HEK293 (cell line): ENCODE data around the gene ARNT2.

Experiments used
- CTCF ChIA-PET: fragments of 350-600 bp; formaldehyde crosslinking; extraction: SDS; loops from one replicate; lab custom pipeline; 2021; ENCODE audit warnings: antibody characterized with exemption; lab: Yijun Ruan, JAX
- POLR2A ChIA-PET: fragments of 300-600 bp; formaldehyde crosslinking; extraction: SDS; loops from one replicate; lab custom pipeline; 2020; ENCODE audit warnings: antibody characterized with exemption, inconsistent platforms; lab: Yijun Ruan, JAX
- H3K27ac ChIP-seq: fragments of 200-500 bp; sonication (Bioruptor generic); 2 replicates; pipeline ENCODE4 v1.5.1; 2014; ENCODE audit warnings: low read depth, low read length, control low read depth, inconsistent platforms; ENCODE audit errors: extremely low read depth
- H3K36me3 ChIP-seq, 2 experiments: fragments of 200-500 bp in 1 of 2; sonication (Bioruptor generic) in 1 of 2; 1 replicate in 1 of 2; 2 replicates in 1 of 2; pipeline ENCODE4 v1.5.1; 2014 to 2017; ENCODE audit warnings: inconsistent platforms in 2 of 2, low read length in 2 of 2; ENCODE audit not compliant: control insufficient read depth in 2 of 2, insufficient read depth in 1 of 2
- H3K4me1 ChIP-seq: fragments of 200-500 bp; sonication (Bioruptor generic); 2 replicates; pipeline ENCODE4 v1.5.1; 2014; ENCODE audit warnings: mild to moderate bottlenecking, low read length, inconsistent platforms; ENCODE audit not compliant: control insufficient read depth, insufficient read depth
- H3K4me3 ChIP-seq: 2 replicates; pipeline ENCODE4 v1.5.1; 2011; ENCODE audit warnings: low read depth, mild to moderate bottlenecking, control low read depth, low read length, moderate library complexity
- H3K9me3 ChIP-seq: fragments of 200-500 bp; sonication (Bioruptor generic); 2 replicates; pipeline ENCODE4 v1.5.1; 2014; ENCODE audit warnings: low read depth, low read length, inconsistent platforms; ENCODE audit not compliant: control insufficient read depth, insufficient read depth
- BCL11A ChIP-seq: fragments of 450-650 bp; formaldehyde crosslinking; IDR thresholded peaks from 2 replicates; pipeline ENCODE4 v1.5.1; 2016; ENCODE audit warnings: low read depth, missing biosample characterization, missing genetic modification characterization
- EGR2 ChIP-seq: fragments of 450-650 bp; formaldehyde crosslinking; IDR thresholded peaks from 2 replicates; pipeline ENCODE4 v1.5.1; 2016; ENCODE audit warnings: low read depth, missing biosample characterization, missing genetic modification characterization
- GLI4 ChIP-seq: fragments of 450-650 bp; formaldehyde crosslinking; IDR thresholded peaks from 2 replicates; pipeline ENCODE4 v1.5.1; 2016; ENCODE audit warnings: missing biosample characterization, missing genetic modification characterization
- HOXC10 ChIP-seq: sonication (generic); formaldehyde crosslinking; IDR thresholded peaks from 2 replicates; pipeline ENCODE4 v1.8.1; 2023; ENCODE audit warnings: mild to moderate bottlenecking, missing genetic modification reagents
- KLF1 ChIP-seq: fragments of 450-650 bp; formaldehyde crosslinking; IDR thresholded peaks from 2 replicates; pipeline ENCODE4 v1.5.1; 2016; ENCODE audit warnings: missing biosample characterization, missing genetic modification characterization
- MZF1 ChIP-seq: fragments of 450-650 bp; formaldehyde crosslinking; IDR thresholded peaks from 2 replicates; pipeline ENCODE4 v1.5.1; 2017; ENCODE audit warnings: missing biosample characterization, missing genetic modification characterization, borderline replicate concordance
- PATZ1 ChIP-seq: fragments of 450-650 bp; formaldehyde crosslinking; IDR thresholded peaks from 2 replicates; pipeline ENCODE4 v1.5.1; 2016; ENCODE audit warnings: missing biosample characterization, missing genetic modification characterization
- ZBTB7A ChIP-seq: fragments of 450-650 bp; formaldehyde crosslinking; IDR thresholded peaks from 2 replicates; pipeline ENCODE4 v1.5.1; 2016; ENCODE audit warnings: low read depth, missing biosample characterization, missing genetic modification characterization
- ZFHX2 ChIP-seq: fragments of 450-650 bp; formaldehyde crosslinking; conservative IDR thresholded peaks from 2 replicates; pipeline ENCODE4 v1.5.1; 2016; ENCODE audit warnings: missing biosample characterization, missing genetic modification characterization
- ZIC2 ChIP-seq: fragments of 450-650 bp; formaldehyde crosslinking; IDR thresholded peaks from 2 replicates; pipeline ENCODE4 v1.5.1; 2016; ENCODE audit warnings: missing biosample characterization, missing genetic modification characterization
- ZNF10 ChIP-seq: fragments of 450-650 bp; formaldehyde crosslinking; IDR thresholded peaks from 2 replicates; pipeline ENCODE4 v1.5.1; 2017; ENCODE audit warnings: missing biosample characterization, missing genetic modification characterization
- ZNF133 ChIP-seq: fragments of 450-650 bp; formaldehyde crosslinking; IDR thresholded peaks from 2 replicates; pipeline ENCODE4 v1.5.1; 2016; ENCODE audit warnings: missing biosample characterization, missing genetic modification characterization
- ZNF16 ChIP-seq: fragments of 450-650 bp; formaldehyde crosslinking; IDR thresholded peaks from 2 replicates; pipeline ENCODE4 v1.5.1; 2016; ENCODE audit warnings: low read depth, missing biosample characterization, missing genetic modification characterization
- ZNF24 ChIP-seq: fragments of 450-650 bp; formaldehyde crosslinking; IDR thresholded peaks from 2 replicates; pipeline ENCODE4 v1.5.1; 2016; ENCODE audit warnings: missing biosample characterization, missing genetic modification characterization
- ZNF280D ChIP-seq: fragments of 450-650 bp; formaldehyde crosslinking; IDR thresholded peaks from 2 replicates; pipeline ENCODE4 v1.5.1; 2016; ENCODE audit warnings: missing biosample characterization, missing genetic modification characterization
- ZNF423 ChIP-seq: fragments of 450-650 bp; formaldehyde crosslinking; IDR thresholded peaks from 2 replicates; pipeline ENCODE4 v1.5.1; 2016; ENCODE audit warnings: missing biosample characterization, missing genetic modification characterization
- ZNF513 ChIP-seq: fragments of 450-650 bp; IDR thresholded peaks from 2 replicates; pipeline ENCODE4 v1.5.1; 2018; ENCODE audit warnings: missing biosample characterization, missing genetic modification characterization
- ZNF521 ChIP-seq: fragments of 450-650 bp; formaldehyde crosslinking; IDR thresholded peaks from 2 replicates; pipeline ENCODE4 v1.5.1; 2017; ENCODE audit warnings: missing biosample characterization, mild to moderate bottlenecking, missing genetic modification characterization
- ZNF529 ChIP-seq: fragments of 450-650 bp; formaldehyde crosslinking; IDR thresholded peaks from 2 replicates; pipeline ENCODE4 v1.5.1; 2017; ENCODE audit warnings: missing genetic modification characterization, missing biosample characterization; ENCODE audit not compliant: insufficient replicate concordance
- ZNF621 ChIP-seq: fragments of 450-650 bp; formaldehyde crosslinking; IDR thresholded peaks from 2 replicates; pipeline ENCODE4 v1.5.1; 2017; ENCODE audit warnings: missing biosample characterization, missing genetic modification characterization
- ZNF654 ChIP-seq: fragments of 450-650 bp; formaldehyde crosslinking; IDR thresholded peaks from 2 replicates; pipeline ENCODE4 v1.5.1; 2016; ENCODE audit warnings: low read depth, missing biosample characterization, missing genetic modification characterization
- ZNF658 ChIP-seq: fragments of 450-650 bp; formaldehyde crosslinking; IDR thresholded peaks from 2 replicates; pipeline ENCODE4; 2016; ENCODE audit warnings: missing biosample characterization, missing genetic modification characterization
- ZNF670 ChIP-seq: fragments of 450-650 bp; formaldehyde crosslinking; IDR thresholded peaks from 2 replicates; pipeline ENCODE4 v1.5.1; 2016; ENCODE audit warnings: missing biosample characterization, missing genetic modification characterization, low read depth
- ZNF677 ChIP-seq: fragments of 450-650 bp; IDR thresholded peaks from 2 replicates; pipeline ENCODE4 v1.5.0; 2018; ENCODE audit warnings: missing biosample characterization, mild to moderate bottlenecking, missing genetic modification characterization, moderate library complexity
- ZNF76 ChIP-seq: fragments of 450-650 bp; formaldehyde crosslinking; IDR thresholded peaks from 2 replicates; pipeline ENCODE4; 2016; ENCODE audit warnings: low read depth, missing biosample characterization, missing genetic modification characterization, borderline replicate concordance
- ZXDB ChIP-seq: fragments of 450-650 bp; formaldehyde crosslinking; IDR thresholded peaks from 2 replicates; pipeline ENCODE4 v1.5.1; 2016; ENCODE audit warnings: missing biosample characterization, missing genetic modification characterization
- TF ChIP-seq, protein P1 (sequence below): fragments of 450-650 bp; formaldehyde crosslinking; IDR thresholded peaks from 2 replicates; pipeline ENCODE4 v1.5.1; 2017; ENCODE audit warnings: missing biosample characterization, missing genetic modification characterization
- TF ChIP-seq, protein P2 (sequence below): fragments of 450-650 bp; formaldehyde crosslinking; IDR thresholded peaks from 2 replicates; pipeline ENCODE4 v1.5.1; 2016; ENCODE audit warnings: missing biosample characterization, missing genetic modification characterization

Gene ARNT2

DNA sequence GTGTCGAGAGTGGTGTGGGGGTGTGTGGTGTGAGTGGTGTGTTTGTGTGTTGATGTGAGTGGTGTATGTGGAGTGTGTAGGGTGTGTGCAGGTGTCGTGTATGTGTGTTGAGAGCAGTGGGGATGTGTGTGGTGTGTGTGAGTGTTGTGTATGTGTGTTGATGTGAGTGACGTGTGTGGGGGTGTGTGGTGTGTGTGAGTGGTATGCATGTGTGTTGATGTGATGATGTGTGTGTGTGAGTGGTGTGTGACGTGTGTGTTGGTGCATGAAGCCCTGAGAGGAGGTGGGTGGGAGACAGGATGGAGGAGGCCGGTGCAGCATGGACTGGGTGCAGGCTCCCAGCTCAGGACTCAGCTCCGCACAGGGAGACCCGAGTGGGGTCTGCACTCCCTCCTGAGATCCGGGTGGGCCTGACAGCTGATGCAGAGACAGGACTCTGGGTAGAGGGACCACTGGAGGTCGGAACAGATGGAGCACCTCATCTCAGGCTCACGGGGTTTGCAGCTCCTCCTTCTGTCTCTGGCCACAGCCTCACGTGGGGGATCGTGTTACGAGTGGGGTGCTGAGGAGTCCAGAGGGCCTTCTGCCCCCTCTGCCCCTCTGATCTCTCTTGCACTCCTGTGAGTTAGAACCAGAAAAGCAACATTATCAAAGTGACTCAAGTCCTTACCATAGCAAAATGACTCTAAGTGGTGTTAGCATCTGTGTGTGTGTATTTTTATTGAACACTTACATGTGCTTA lies 41.3 kb downstream of the ARNT2 start (continued):
- TF ChIP-seq, protein P1, sequence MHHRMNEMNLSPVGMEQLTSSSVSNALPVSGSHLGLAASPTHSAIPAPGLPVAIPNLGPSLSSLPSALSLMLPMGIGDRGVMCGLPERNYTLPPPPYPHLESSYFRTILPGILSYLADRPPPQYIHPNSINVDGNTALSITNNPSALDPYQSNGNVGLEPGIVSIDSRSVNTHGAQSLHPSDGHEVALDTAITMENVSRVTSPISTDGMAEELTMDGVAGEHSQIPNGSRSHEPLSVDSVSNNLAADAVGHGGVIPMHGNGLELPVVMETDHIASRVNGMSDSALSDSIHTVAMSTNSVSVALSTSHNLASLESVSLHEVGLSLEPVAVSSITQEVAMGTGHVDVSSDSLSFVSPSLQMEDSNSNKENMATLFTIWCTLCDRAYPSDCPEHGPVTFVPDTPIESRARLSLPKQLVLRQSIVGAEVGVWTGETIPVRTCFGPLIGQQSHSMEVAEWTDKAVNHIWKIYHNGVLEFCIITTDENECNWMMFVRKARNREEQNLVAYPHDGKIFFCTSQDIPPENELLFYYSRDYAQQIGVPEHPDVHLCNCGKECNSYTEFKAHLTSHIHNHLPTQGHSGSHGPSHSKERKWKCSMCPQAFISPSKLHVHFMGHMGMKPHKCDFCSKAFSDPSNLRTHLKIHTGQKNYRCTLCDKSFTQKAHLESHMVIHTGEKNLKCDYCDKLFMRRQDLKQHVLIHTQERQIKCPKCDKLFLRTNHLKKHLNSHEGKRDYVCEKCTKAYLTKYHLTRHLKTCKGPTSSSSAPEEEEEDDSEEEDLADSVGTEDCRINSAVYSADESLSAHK = no peak
- TF ChIP-seq ZNF280D (tag by site-specific recombination) (no peak), ZNF513 (tag by site-specific recombination) (no peak), ZNF10 (no peak), ZNF670 (tag by site-specific recombination) (no peak), ZNF654 (tag by site-specific recombination) (no peak), MZF1 (tag by site-specific recombination) (no peak), ZNF24 (tag by site-specific recombination) (no peak), EGR2 (tag by site-specific recombination) (peak; percentile 67), GLI4 (no peak), ZXDB (no peak), ZIC2 (tag by site-specific recombination) (no peak), ZNF423 (no peak), ZBTB7A (tag by site-specific recombination) (0 out of 2 replicates have a peak, but pooled peaks have one; percentile 41)
- TF ChIP-seq, protein P2, sequence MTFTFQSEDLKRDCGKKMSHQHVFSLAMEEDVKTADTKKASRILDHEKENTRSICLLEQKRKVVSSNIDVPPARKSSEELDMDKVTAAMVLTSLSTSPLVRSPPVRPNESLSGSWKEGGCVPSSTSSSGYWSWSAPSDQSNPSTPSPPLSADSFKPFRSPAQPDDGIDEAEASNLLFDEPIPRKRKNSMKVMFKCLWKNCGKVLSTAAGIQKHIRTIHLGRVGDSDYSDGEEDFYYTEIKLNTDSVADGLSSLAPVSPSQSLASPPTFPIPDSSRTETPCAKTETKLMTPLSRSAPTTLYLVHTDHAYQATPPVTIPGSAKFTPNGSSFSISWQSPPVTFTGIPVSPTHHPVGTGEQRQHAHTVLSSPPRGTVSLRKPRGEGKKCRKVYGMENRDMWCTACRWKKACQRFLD (tag by site-specific recombination) = no peak
- TF ChIP-seq, all 188 proteins: peak for 6

GRCh38 chr15:80447077-80447476 lies 42.9 kb downstream of the ARNT2 start:
- Histone ChIP-seq H3K4me3 (no peak overlapping the region), H3K4me1 (no peaks in the 10 kb centered on the region), H3K9me3 (no peaks in the 10 kb centered on the region), H3K36me3 (no peaks in the 10 kb centered on the region; a peak in 1 of 3 replicates), H3K27ac (no peak overlapping the region)
- ChIA-PET CTCF (interaction anchor here (1.2 to 2.6 kb wide), 3 partner anchors 9 to 523 kb away, joined by 3 to 15 read pairs (median 4); no protein-coding TSS in a partner anchor), POLR2A (no interaction called here)
- TF ChIP-seq MZF1 (tag by site-specific recombination) = no peak
- TF ChIP-seq ZFHX2 = no peak
- no peak for TF ChIP-seq ZNF521
- no peak for TF ChIP-seq ZNF16 (tag by site-specific recombination)
- no peak for TF ChIP-seq ZNF76 (tag by site-specific recombination)
- TF ChIP-seq ZNF10 = no peak
- no peak for TF ChIP-seq ZNF654 (tag by site-specific recombination)
- TF ChIP-seq ZNF658 (tag by site-specific recombination) = no peak
- no peak for TF ChIP-seq ZNF677 (tag by site-specific recombination)
- no peak for TF ChIP-seq ZNF529
- no peak for TF ChIP-seq ZNF133 (tag by site-specific recombination)
- TF ChIP-seq HOXC10 = no peak
- no peak for TF ChIP-seq BCL11A (tag by site-specific recombination)
- no peak for TF ChIP-seq PATZ1 (tag by site-specific recombination)
- no peak for TF ChIP-seq ZNF621
- TF ChIP-seq KLF1 = no peak
